HCT116 (cell line): ENCODE data around the gene PUM1. TPM values are rescaled to one million over a fixed set of nuclear protein-coding genes. Genes with fewer than 3 reads are reported as not detected.

ENCODE experiments used
- ATAC-seq: fragments of 200-7000 bp; cut with Tn5 transposase; 2 replicates; pipeline ENCODE4 v1.9.1; 2020; ENCODE audit warnings: mild to moderate bottlenecking, moderate library complexity
- BruUV-seq: library from RNA; stranded (reverse); fragments of 400-500 nt; replicated peaks from 2 replicates; lab custom pipeline; 2021; lab: Mats Ljungman, UMichigan
- CTCF ChIA-PET: fragments of 300-600 bp; sonication (Branson Sonifier 250); formaldehyde crosslinking; loops from one replicate; lab custom pipeline; 2021; ENCODE audit warnings: antibody characterized with exemption; lab: Charles Lee
- POLR2A ChIA-PET: fragments of 300-600, 350-600 bp; sonication (Branson Sonifier 250); formaldehyde crosslinking; loops from one replicate; lab custom pipeline; 2021; ENCODE audit warnings: antibody characterized with exemption; lab: Charles Lee
- RAD21 ChIA-PET, 2 experiments: fragments of 300-600 bp; sonication (Branson Sonifier 250); formaldehyde crosslinking; loops; one replicate each; lab custom pipeline; 2023; ENCODE audit warnings: low total read pairs in 2 of 2; ENCODE audit not compliant: uncharacterized antibody in 2 of 2, unreplicated experiment in 2 of 2, low non-redundant PET in 1 of 2; lab: Charles Lee
- DNase-seq: peaks from one replicate; pipeline ENCODE4 v3.0.0-alpha.2; 2010; ENCODE audit warnings: low read depth, low spot score
- H2AFZ ChIP-seq: fragments of 200-600 bp; shearing (Covaris generic), sonication (generic); 2 replicates; pipeline ENCODE4 v1.6.1; 2017; ENCODE audit warnings: low read depth, mixed run types, mixed read lengths, antibody characterized with exemption, low read length; ENCODE audit not compliant: poor library complexity, severe bottlenecking
- H3K27ac ChIP-seq: 2 replicates; pipeline ENCODE4 v1.5.1; 2012; ENCODE audit warnings: low read depth, low read length
- H3K27me3 ChIP-seq: fragments of 200-600 bp; sonication (generic); 2 replicates; pipeline ENCODE4 v1.6.1; 2016; ENCODE audit warnings: mixed run types, low read length, mixed read lengths; ENCODE audit not compliant: insufficient read depth
- H3K36me3 ChIP-seq, 2 experiments: fragments of 200-500 bp in 1 of 2; fragments of 200-600 bp in 1 of 2; sonication (Bioruptor generic) in 1 of 2; sonication (generic) in 1 of 2; 2 replicates each; pipeline versions ENCODE4 v1.5.1 to v1.6.1; 2014 to 2016; ENCODE audit warnings: low read length in 2 of 2, inconsistent platforms in 1 of 2, mixed read lengths in 1 of 2, mixed run types in 1 of 2; ENCODE audit not compliant: insufficient read depth in 2 of 2, control insufficient read depth in 1 of 2
- H3K4me1 ChIP-seq, 2 experiments: fragments of 200-600 bp in 1 of 2; sonication (generic) in 1 of 2; 2 replicates each; pipeline versions ENCODE4 v1.5.1 to v1.6.1; 2012 to 2017; ENCODE audit warnings: low read length in 2 of 2, inconsistent platforms in 1 of 2, mild to moderate bottlenecking in 1 of 2, mixed read lengths in 1 of 2, mixed run types in 1 of 2, moderate library complexity in 1 of 2; ENCODE audit not compliant: insufficient read depth in 2 of 2, control insufficient read depth in 1 of 2
- H3K4me2 ChIP-seq: fragments of 200-600 bp; sonication (generic); 2 replicates; pipeline ENCODE4 v1.6.1; 2017; ENCODE audit warnings: mixed run types, low read length, mixed read lengths
- H3K4me3 ChIP-seq, 2 experiments: fragments of 200-600 bp in 1 of 2; sonication (generic) in 1 of 2; replicated peaks in 1 of 2; 2 replicates each; pipeline ENCODE4 v1.5.1; 2011 to 2016; ENCODE audit warnings: low read length in 2 of 2, control low read depth in 1 of 2, low read depth in 1 of 2, mild to moderate bottlenecking in 1 of 2, mixed read lengths in 1 of 2, mixed run types in 1 of 2
- H3K79me2 ChIP-seq: fragments of 200-600 bp; sonication (generic); 2 replicates; pipeline ENCODE4 v1.6.1; 2017; ENCODE audit warnings: mild to moderate bottlenecking, mixed run types, low read length, moderate library complexity, mixed read lengths; ENCODE audit not compliant: insufficient read depth
- H3K9ac ChIP-seq: fragments of 200-600 bp; sonication (generic); 2 replicates; pipeline ENCODE4 v1.6.1; 2016; ENCODE audit warnings: low read length, mixed read lengths
- H3K9me2 ChIP-seq: fragments of 200-600 bp; sonication (generic), shearing (Covaris generic); 2 replicates; pipeline ENCODE4 v1.6.1; 2017; ENCODE audit warnings: mixed run types, mild to moderate bottlenecking, moderate library complexity; ENCODE audit not compliant: insufficient read depth
- H3K9me3 ChIP-seq, 2 experiments: fragments of 200-500 bp in 1 of 2; fragments of 200-600 bp in 1 of 2; sonication (Bioruptor generic) in 1 of 2; sonication (generic) in 1 of 2; 2 replicates each; pipeline ENCODE4 v1.6.1; 2014 to 2017; ENCODE audit warnings: low read length in 2 of 2, mixed read lengths in 2 of 2, inconsistent platforms in 1 of 2, low read depth in 1 of 2, mild to moderate bottlenecking in 1 of 2, mixed run types in 1 of 2, moderate library complexity in 1 of 2; ENCODE audit not compliant: control insufficient read depth in 1 of 2, insufficient read depth in 1 of 2
- H4K20me1 ChIP-seq: fragments of 200-600 bp; sonication (generic), shearing (Covaris generic); 2 replicates; pipeline ENCODE4 v1.6.1; 2017; ENCODE audit warnings: mixed run types, mild to moderate bottlenecking, moderate library complexity; ENCODE audit not compliant: insufficient read depth
- CTCF ChIP-seq, 3 experiments: fragments of 200-600 bp in 1 of 3; sonication (generic) in 1 of 3; IDR thresholded peaks in 2 of 3; conservative IDR thresholded peaks in 1 of 3; 2 replicates each; pipeline ENCODE4 v1.5.1; 2012 to 2017; ENCODE audit warnings: low read depth in 2 of 3, low read length in 2 of 3, antibody characterized with exemption in 1 of 3, borderline replicate concordance in 1 of 3, control low read depth in 1 of 3, mild to moderate bottlenecking in 1 of 3, mixed read lengths in 1 of 3, mixed run types in 1 of 3, moderate library complexity in 1 of 3; ENCODE audit not compliant: insufficient read depth in 1 of 3
- ELF1 ChIP-seq: IDR thresholded peaks from 2 replicates; pipeline ENCODE4 v1.6.1; 2012; ENCODE audit warnings: low read depth, borderline replicate concordance
- TCF7L2 ChIP-seq: IDR thresholded peaks from 2 replicates; pipeline ENCODE4 v1.7.0; 2011; ENCODE audit warnings: borderline replicate concordance, inconsistent platforms; ENCODE audit not compliant: insufficient read depth, insufficient read length; ENCODE audit errors: extremely low read depth
- YY1 ChIP-seq: IDR thresholded peaks from 2 replicates; pipeline ENCODE4 v1.6.1; 2011; ENCODE audit warnings: low read length, low read depth, moderate library complexity, mild to moderate bottlenecking; ENCODE audit not compliant: insufficient replicate concordance; ENCODE audit errors: extremely low read depth
- intact Hi-C: fragments of 100-400 bp; cut with micrococcal nuclease; formaldehyde crosslinking; loops from 2 replicates; pipeline ENCODE4 v1.10.0; 2022
- total RNA-seq: library from RNA; stranded (reverse); gene quantifications from one replicate; pipeline ENCODE4 v1.2.1, GENCODE V29; 2021; ENCODE audit not compliant: unreplicated experiment

PUM1 gene
- total RNA-seq, 1 experiment from 2014 or later = 113 TPM

- TF ChIP-seq CTCF (IDR thresholded peaks at IDR 0.05 in 2 of 3, conservative IDR thresholded peaks at IDR 0.05 in 1 of 3; ENCODE audit: borderline replicate concordance in 1 of 3, insufficient read depth in 1 of 3, low read depth in 2 of 3, low read length in 2 of 3) = no peak
- TF ChIP-seq, all 23 proteins: peak for 0
Observed at GRCh38 chr1:30888391-30888790, 177.1 kb downstream of the PUM1 start (continued).

- POLR2A ChIA-PET = no interaction called here
- no peaks in the 10 kb centered on the region for H3K36me3 ChIP-seq
- no peak overlapping the region for H3K4me3 ChIP-seq
- BruUV-seq = no TSS peak
- no peaks in the 10 kb centered on the region for H4K20me1 ChIP-seq
- peaks cover 0 to 6% of the 10 kb centered on the region in 2 experiments; a peak in 2 of 4 replicates for H3K4me1 ChIP-seq
- no peak; the same call in 1 of the 2 replicates for ATAC-seq
- no peak overlapping the region for H3K27ac ChIP-seq
- RAD21 ChIA-PET = no interaction called here
- no peak overlapping the region for H3K4me2 ChIP-seq
- CTCF ChIA-PET = no interaction called here
- H3K9ac ChIP-seq = no peak overlapping the region
- H3K9me2 ChIP-seq = no peaks in the 10 kb centered on the region
- no peaks in the 10 kb centered on the region for H3K27me3 ChIP-seq
- H3K9me3 ChIP-seq = no peaks in the 10 kb centered on the region
- no peak for DNase-seq
- no peak for TF ChIP-seq ELF1
- no peak for TF ChIP-seq YY1
- TF ChIP-seq TCF7L2 = no peak
- intact Hi-C loops = no loop called here
- no peaks in the 10 kb centered on the region for H3K79me2 ChIP-seq
- H2AFZ ChIP-seq = no peak overlapping the region
Observed at GRCh38 chr1:30887485-30888315, 177.8 kb downstream of the PUM1 start.
